Activated naive CD8-positive, alpha-beta T cell treated with anti-CD3 and anti-CD28 coated beads for 36 hours (primary cell): ENCODE measurements around the gene CDIPT. TPM values are rescaled to one million over a fixed set of nuclear protein-coding genes. Genes with fewer than 3 reads are reported as not detected.
"Not testable (repeated sequence)": the region's sequence is repeated elsewhere in the genome, so short reads cannot be mapped to it uniquely, and the experiment has no call there.

Experiments used
- DNase-seq: peaks from one replicate; pipeline ENCODE4 v3.0.0; 2021
- H3K27ac Mint-ChIP-seq: one replicate; pipeline ENCODE4 v1.8.0; 2022; ENCODE audit warnings: mild to moderate bottlenecking, moderate library complexity, mixed read lengths
- H3K27me3 Mint-ChIP-seq: one replicate; pipeline ENCODE4 v1.8.0; 2022; ENCODE audit warnings: mild to moderate bottlenecking, mixed read lengths
- H3K36me3 Mint-ChIP-seq: one replicate; pipeline ENCODE4 v1.8.0; 2021; ENCODE audit warnings: mild to moderate bottlenecking, mixed read lengths
- H3K4me1 Mint-ChIP-seq: one replicate; pipeline ENCODE4 v1.8.0; 2021; ENCODE audit warnings: mixed read lengths
- H3K4me3 Mint-ChIP-seq: one replicate; pipeline ENCODE4 v1.8.0; 2022; ENCODE audit warnings: mild to moderate bottlenecking, moderate library complexity, mixed read lengths
- H3K9me3 Mint-ChIP-seq: one replicate; pipeline ENCODE4 v1.8.0; 2022; ENCODE audit warnings: mixed read lengths
- total RNA-seq, 2 experiments: library from RNA; stranded (reverse); gene quantifications; one replicate each; pipeline ENCODE4 v1.2.3, GENCODE V29; 2021

CDIPT gene, protein sequence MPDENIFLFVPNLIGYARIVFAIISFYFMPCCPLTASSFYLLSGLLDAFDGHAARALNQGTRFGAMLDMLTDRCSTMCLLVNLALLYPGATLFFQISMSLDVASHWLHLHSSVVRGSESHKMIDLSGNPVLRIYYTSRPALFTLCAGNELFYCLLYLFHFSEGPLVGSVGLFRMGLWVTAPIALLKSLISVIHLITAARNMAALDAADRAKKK
- total RNA-seq: 10 to 100 TPM; 46.8 to 50.6 TPM

DNA sequence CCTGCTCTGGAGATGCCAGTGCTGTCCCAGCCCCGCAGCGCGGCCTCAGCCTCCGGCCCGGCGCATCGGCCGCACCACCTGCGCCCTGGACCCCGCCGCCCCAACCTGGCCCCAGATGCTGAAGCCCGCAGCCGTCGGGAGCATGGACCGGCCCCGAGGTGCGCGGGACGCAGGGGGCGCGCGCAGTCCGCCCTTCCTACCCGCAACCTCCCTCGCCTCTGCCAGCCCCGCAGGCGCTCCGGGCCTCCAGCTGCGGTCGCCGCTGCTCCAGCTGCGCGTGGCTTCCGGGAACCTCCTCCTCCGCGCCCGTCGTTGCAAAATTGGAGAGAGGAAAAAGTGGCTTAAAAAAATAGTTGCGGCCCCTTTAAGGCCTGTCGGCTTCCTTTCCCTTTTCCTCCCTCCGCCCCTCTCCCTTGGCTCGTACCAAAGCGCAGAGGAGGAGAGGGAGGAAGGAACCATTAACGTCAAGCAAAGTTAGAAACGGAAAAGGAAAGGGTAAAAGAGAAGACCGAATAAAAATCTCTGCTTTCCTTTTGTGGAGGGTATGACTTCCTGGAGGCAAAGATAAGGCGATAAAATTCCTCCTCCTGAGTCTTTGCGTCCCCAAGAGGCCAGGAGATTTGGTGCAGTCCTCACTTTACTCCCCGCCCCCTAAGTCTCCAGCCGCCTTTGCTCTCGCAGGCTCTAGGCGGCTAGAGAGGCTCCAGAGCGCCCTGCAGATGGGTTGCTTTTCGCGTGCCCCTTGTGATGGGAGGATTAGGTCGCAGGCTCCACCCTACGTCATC, at the start of gene CDIPT:
CDIPT (minus strand) TSS at position 343 of the 785 bp plus-strand sequence. CDS start 369 bp downstream, outside the sequence.
- Mint-ChIP-seq H3K9me3 (no peaks in the 10 kb centered on the region), H3K36me3 (peaks cover 16% of the 10 kb centered on the region), H3K27me3 (no peaks in the 10 kb centered on the region), H3K4me3 (peak within 1 kb of the TSS; percentile 98), H3K27ac (peak within 1 kb of the TSS; percentile 97), H3K4me1 (peaks cover 15% of the 10 kb centered on the region)
- peak; percentile 91 for DNase-seq

DNA sequence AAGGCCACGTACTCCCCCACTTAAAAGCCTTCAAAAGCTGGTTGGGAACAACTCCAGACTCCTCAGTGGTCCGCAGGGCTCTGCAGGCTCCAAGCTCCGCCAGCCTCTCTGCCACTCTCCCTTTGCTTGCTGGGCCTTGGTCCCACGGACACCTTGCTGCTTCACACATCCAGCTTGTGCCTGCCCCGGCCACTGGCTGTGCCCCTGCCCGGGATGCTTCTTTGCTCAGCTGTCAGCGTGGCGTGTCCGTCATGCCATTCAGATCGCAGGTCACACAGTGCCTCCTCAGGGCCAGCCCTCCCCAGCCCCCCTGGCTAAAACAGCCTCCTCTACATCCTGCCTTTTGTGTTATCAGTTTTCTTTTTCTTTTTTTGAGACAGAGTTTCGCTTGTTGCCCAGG, 49.1 kb upstream of the CDIPT start:
- Mint-ChIP-seq H3K27me3 (no peaks in the 10 kb centered on the region), H3K36me3 (peaks cover 15% of the 10 kb centered on the region), H3K4me3 (peak overlapping the region; percentile 63), H3K4me1 (peaks cover 9% of the 10 kb centered on the region), H3K9me3 (no peaks in the 10 kb centered on the region), H3K27ac (no peak overlapping the region)
- no peak for DNase-seq

DNA sequence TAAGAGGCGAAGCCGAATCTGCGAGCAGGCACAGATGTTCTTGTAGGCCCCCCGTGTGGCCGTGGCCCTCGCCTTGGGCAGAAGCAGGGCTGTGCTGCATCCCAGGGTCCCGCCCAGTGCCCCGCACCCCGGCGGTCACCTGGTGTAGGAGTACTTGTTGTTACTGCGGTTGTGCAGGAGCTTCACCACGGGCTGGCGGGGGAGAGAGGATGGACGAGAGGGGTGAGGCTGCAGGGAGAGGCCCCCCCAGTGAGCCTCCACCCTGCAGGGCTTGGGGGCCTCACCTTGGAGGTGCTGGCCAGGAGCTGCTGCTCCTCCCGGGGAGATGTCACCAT, 48.6 kb upstream of the CDIPT start:
- Mint-ChIP-seq H3K27ac (no peak overlapping the region), H3K27me3 (no peaks in the 10 kb centered on the region), H3K9me3 (no peaks in the 10 kb centered on the region)

DNA sequence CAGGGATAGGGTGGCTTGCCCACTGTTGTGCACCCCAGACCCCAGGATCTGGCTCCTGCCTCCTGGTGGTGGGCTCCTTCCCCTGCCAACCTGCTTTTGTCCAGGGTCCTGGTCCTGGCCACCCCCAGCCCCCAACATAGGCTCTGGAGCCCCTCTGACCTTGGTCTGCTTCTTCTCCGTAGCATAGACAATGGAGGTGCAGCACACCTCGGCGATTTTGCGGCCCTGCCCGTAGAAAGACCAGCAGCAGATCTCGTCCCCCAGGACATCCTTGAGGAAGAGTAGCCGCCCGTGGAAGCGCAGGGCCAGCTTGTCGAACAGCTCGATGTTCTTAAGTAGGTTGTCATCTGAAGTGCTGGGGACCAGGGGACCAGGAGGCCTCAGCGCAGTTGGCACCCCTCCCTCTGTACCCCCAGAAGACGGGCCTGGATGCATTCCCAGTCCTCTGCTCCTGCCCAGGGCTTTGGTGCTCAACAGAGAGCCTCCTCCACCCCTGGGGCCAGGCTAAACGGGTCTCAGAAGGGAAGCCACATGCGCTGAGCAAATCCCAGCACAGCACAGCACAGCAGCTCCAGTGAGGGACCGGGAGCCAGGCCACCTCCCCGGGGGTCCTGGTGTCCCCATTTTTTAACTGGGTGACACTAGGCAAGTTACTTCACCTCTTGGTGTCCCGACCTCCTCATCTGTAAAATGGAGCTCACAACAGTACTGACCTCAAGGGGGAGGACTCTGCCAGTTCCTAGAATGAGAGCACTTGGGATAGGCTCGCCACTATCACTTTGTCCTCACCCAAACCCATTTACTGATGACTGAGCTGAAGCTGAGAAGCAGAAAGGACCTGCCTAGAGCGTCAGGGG, 48.0 kb upstream of the CDIPT start:
- H3K4me3 Mint-ChIP-seq: no peak overlapping the region
- H3K4me1 Mint-ChIP-seq: peaks cover 5% of the 10 kb centered on the region
- no peak overlapping the region for H3K27ac Mint-ChIP-seq
- no peaks in the 10 kb centered on the region for H3K27me3 Mint-ChIP-seq
- no peaks in the 10 kb centered on the region for H3K9me3 Mint-ChIP-seq
- H3K36me3 Mint-ChIP-seq: peaks cover 6% of the 10 kb centered on the region
- DNase-seq: no peak

More for the DNA sequence above, 48.6 kb upstream of the CDIPT start:
- H3K4me1 Mint-ChIP-seq: peaks cover 9% of the 10 kb centered on the region
- DNase-seq: no peak
- H3K36me3 Mint-ChIP-seq: peaks cover 10% of the 10 kb centered on the region
- H3K4me3 Mint-ChIP-seq: no peak overlapping the region

DNA sequence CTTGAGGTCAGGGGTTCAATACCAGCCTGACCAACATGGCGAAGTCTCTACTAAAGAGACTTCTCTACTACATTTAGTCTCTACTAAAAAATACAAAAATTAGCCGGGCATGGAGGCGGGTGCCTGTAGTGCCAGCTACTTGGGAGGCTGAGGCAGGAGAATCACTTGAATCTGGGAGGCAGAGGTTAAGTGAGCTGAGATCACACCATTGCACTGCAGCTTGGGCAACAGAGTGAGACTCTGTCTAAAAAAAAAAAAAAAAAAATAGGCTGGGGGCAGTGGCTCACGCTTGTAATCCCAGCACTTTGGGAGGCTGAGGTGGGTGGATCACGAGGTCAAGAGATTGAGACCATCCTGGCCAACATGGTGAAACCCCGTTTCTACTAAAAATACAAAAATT, 46.8 kb upstream of the CDIPT start:
- H3K27ac Mint-ChIP-seq, H3K4me1 Mint-ChIP-seq, H3K36me3 Mint-ChIP-seq, H3K9me3 Mint-ChIP-seq, H3K27me3 Mint-ChIP-seq, DNase-seq, H3K4me3 Mint-ChIP-seq: not testable (repeated sequence)

DNA sequence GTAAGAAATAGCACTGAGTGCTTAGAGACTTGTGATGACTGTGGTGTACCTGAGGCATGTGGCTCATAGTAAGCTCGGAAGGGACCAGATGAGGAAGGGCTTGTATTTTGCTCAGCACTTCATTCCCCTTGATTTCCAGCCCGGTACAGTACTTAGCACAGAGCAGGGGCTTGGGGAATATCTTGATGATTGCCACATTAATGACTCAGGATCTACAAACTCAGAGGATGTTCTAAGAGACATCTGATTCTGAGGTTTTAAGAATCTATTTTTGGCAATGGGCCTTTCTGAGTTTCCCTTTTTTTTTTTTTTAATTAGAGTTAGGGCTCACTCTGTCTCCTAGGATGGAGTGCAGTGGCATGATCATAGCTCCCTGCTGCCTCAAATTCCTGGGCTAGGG, 46.4 kb upstream of the CDIPT start:
- H3K27me3 Mint-ChIP-seq: no peaks in the 10 kb centered on the region
- H3K9me3 Mint-ChIP-seq: no peaks in the 10 kb centered on the region
- H3K4me1 Mint-ChIP-seq: no peaks in the 10 kb centered on the region
- peaks cover 4% of the 10 kb centered on the region for H3K36me3 Mint-ChIP-seq
- no peak overlapping the region for H3K4me3 Mint-ChIP-seq
- no peak overlapping the region for H3K27ac Mint-ChIP-seq
- DNase-seq: no peak

DNA sequence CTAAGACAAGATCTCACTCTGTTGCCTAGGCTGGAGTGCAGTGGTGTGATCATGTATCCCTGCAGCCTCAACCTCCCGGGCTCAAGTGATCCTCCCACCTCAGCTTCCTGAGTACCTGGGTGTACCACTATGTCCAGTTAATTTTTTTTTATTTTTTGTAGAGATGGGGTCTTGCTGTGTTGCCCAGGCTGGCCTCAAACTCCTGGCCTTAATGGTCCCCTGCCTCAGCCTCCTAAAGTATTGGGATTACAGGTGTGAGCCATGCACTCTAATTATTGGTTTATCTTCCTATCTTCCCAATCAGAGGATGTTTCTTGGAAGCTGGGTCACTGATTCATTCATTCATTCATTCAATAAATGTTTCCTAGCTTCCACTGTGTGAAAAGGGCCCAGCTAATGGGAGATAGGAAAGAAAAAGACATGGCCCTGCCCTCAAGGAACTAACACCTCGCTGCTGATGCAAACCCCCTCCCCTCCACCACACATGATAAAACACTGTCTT, 45.7 kb upstream of the CDIPT start:
- H3K9me3 Mint-ChIP-seq: no peaks in the 10 kb centered on the region
- no peak overlapping the region for H3K4me3 Mint-ChIP-seq
- no peak for DNase-seq
- H3K27me3 Mint-ChIP-seq: no peaks in the 10 kb centered on the region
- no peaks in the 10 kb centered on the region for H3K4me1 Mint-ChIP-seq
- peaks cover 4% of the 10 kb centered on the region for H3K36me3 Mint-ChIP-seq
- no peak overlapping the region for H3K27ac Mint-ChIP-seq

DNA sequence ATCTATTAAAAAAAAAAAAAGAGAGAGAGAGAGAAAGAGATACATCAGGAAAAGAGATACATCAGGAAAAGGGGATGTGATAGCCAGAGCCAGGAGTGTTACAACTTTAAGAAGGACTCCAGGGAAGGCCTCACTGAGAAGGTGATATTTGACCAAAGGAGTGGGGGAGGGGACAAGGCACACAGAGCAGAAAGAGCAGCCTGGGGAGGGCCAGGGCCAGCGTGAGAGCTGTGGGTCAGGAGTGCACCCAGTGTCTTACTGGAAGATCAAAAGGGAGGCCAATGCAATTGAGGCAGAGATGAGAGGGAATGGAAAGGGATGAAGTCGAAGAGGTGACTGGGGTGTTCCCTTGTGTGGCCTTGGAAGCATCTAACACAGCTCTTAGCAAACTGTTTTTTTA, 44.9 kb upstream of the CDIPT start:
- Mint-ChIP-seq H3K4me1 (peaks cover 5% of the 10 kb centered on the region), H3K9me3 (no peaks in the 10 kb centered on the region), H3K27ac (no peak overlapping the region), H3K4me3 (no peak overlapping the region), H3K36me3 (peaks cover 2% of the 10 kb centered on the region), H3K27me3 (no peaks in the 10 kb centered on the region)
- DNase-seq: no peak

DNA sequence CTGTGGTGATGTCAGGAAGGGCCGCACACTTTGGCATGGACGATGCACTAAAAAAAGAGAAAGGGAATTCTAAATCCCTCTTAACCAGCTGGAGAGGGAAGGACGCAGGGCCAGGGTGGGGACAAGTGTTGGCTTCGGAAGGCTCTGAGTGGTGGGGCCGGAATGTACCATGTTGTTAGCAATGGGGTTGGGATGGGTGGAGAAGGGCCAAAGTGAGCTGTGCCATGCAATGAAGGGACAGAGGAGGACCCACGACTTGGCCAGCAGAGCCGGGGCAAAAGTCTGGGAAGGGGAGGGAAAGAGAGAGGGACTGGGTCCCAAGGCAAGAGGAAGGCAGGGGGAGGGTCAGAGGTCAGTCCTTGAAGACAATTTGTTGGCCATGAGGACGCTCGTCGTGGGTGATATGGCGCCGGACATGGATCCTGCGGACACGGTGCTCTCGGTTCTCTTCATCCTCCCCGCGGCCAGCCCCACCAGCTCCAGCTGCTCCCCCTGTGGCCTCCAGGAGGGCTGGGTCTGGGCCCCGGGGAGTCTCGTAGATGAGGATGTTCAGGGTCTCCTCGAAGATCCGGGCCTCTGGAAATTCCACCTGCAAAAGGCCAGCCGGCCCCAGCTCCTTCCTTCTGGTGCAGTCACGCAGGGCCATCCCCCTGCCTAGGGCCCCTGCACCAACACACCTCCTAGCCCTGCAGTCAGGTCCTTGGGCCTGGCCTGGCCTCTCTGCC, 43.7 kb upstream of the CDIPT start:
- Mint-ChIP-seq H3K4me1 (peaks cover 5% of the 10 kb centered on the region), H3K36me3 (peaks cover 2% of the 10 kb centered on the region)

DNA sequence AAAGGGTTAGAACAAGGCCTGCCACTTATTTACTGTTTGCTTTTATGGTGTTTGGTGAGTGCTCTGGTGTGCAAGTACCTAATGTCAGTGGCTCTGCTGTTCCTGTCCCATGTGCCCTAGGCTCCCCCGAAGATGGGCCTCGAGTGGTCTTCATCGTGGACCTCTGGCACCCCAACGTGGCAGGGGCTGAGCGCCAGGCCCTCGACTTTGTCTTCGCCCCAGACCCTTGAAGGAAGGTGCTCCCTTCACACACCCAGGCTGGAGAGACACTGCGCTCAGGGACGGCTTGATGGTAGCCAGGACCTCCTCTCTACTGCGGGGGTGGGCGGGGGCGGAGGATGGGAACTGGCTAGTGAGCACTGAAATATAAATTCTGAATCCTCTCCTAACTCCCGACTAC, 42.6 kb upstream of the CDIPT start:
- DNase-seq: no peak
- H3K4me3 Mint-ChIP-seq: no peak overlapping the region
- peaks cover 2% of the 10 kb centered on the region for H3K36me3 Mint-ChIP-seq
- no peak overlapping the region for H3K27ac Mint-ChIP-seq
- peaks cover 8% of the 10 kb centered on the region for H3K4me1 Mint-ChIP-seq
- H3K27me3 Mint-ChIP-seq: peaks cover 2% of the 10 kb centered on the region
- no peaks in the 10 kb centered on the region for H3K9me3 Mint-ChIP-seq

More for the DNA sequence above, 43.7 kb upstream of the CDIPT start:
- no peak overlapping the region for H3K27ac Mint-ChIP-seq
- no peaks in the 10 kb centered on the region for H3K27me3 Mint-ChIP-seq
- H3K9me3 Mint-ChIP-seq: no peaks in the 10 kb centered on the region
- DNase-seq: no peak
- H3K4me3 Mint-ChIP-seq: no peak overlapping the region

DNA sequence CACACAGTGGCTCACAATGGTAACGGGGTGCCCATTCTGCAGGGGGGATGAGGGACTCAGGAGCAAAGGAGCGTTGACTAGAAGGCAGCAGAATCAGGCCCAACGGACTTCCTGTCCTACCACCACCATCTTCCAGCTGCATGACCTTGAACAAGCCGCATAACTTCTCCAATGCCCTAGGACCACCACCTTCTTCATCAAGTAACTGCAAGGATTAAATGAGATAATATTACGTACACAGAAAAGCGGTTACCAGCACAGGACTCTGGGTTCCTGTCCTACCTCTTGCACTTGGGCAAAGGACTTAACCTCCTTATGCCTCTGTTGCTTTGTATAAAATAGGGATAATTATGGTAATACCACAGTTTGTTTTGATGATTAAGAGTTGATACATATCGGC, 41.9 kb upstream of the CDIPT start:
- peaks cover 11% of the 10 kb centered on the region for H3K4me1 Mint-ChIP-seq
- no peak overlapping the region for H3K27ac Mint-ChIP-seq
- peaks cover 5% of the 10 kb centered on the region for H3K27me3 Mint-ChIP-seq
- no peak for DNase-seq
- no peak overlapping the region for H3K4me3 Mint-ChIP-seq
- peaks cover 2% of the 10 kb centered on the region for H3K36me3 Mint-ChIP-seq
- H3K9me3 Mint-ChIP-seq: no peaks in the 10 kb centered on the region

DNA sequence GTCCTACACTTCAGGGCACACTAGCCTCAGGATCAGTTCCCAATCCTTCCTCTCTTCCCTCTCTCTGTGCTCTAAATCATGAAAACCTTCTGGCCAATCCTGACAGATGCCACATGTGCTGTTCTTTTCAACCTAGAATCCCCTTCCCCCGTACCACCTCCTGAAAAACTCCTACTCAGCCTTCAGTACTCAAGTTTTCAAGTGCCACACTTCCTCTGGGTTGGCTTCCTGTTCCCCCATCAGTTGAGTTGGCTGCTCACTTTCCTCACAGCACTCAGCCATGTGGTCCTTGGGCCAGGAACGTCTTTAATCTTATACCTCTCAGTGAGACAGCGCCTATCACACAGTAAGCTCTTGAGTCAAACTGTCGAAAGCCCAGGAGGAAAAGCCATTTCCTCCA, 40.6 kb upstream of the CDIPT start:
- no peak for DNase-seq
- no peak overlapping the region for H3K27ac Mint-ChIP-seq
- no peaks in the 10 kb centered on the region for H3K9me3 Mint-ChIP-seq
- peaks cover 12% of the 10 kb centered on the region for H3K4me1 Mint-ChIP-seq
- H3K4me3 Mint-ChIP-seq: no peak overlapping the region
- peaks cover 14% of the 10 kb centered on the region for H3K27me3 Mint-ChIP-seq
- H3K36me3 Mint-ChIP-seq: no peaks in the 10 kb centered on the region

DNA sequence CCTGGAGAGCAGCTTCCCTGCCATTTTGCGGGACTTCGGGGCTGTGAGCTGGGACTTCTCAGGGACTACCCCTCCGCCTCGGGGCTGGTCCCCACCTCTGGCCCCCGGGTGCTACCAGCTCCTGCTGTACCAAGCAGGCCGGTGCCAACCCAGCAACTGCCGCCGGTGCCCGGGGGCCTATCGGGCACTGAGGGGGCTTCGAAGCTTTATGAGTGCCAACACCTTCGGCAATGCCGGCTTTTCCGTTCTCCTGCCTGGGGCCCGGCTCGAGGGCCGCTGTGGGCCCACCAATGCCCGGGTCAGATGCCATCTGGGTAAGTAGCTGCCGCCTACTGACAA, 38.5 kb upstream of the CDIPT start:
- no peaks in the 10 kb centered on the region for H3K9me3 Mint-ChIP-seq
- peaks cover 32% of the 10 kb centered on the region for H3K27me3 Mint-ChIP-seq
- H3K36me3 Mint-ChIP-seq: no peaks in the 10 kb centered on the region
- H3K27ac Mint-ChIP-seq: no peak overlapping the region
- no peak overlapping the region for H3K4me3 Mint-ChIP-seq
- no peak for DNase-seq
- peaks cover 16% of the 10 kb centered on the region for H3K4me1 Mint-ChIP-seq

DNA sequence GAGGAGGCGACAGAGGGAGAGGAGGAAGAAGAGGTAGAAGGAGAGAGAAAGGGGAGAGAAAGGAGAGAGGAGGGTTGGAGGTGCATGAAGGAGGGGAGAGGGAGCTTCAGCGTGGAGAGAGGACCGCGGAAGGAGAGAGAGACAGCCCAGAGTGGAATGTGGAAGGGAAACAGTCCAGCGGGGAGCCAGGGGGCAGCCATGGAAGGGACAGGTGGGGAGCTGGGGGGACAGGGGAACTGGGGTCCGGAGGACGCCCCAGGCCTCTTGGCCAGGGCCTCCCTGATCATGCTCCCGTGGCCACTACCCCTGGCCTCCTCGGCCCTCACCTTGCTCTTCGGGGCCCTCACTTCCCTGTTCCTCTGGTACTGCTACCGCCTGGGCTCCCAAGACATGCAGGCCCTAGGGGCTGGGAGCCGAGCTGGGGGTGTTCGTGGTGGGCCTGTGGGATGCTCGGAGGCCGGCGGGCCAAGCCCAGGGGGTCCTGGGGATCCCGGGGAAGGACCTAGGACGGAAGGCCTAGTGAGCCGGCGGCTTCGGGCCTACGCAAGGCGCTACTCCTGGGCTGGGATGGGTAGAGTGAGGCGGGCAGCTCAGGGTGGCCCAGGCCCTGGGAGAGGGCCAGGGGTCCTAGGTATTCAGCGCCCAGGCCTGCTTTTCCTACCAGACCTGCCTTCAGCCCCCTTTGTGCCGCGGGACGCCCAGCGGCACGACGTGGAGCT, 38.0 kb upstream of the CDIPT start:
- Mint-ChIP-seq H3K4me3 (peak overlapping the region; percentile 84), H3K9me3 (no peaks in the 10 kb centered on the region), H3K4me1 (peaks cover 16% of the 10 kb centered on the region), H3K27ac (peak overlapping the region; percentile 29), H3K36me3 (no peaks in the 10 kb centered on the region), H3K27me3 (peaks cover 36% of the 10 kb centered on the region)
- DNase-seq: no peak
